H1 (cell line): Measurements from ENCODE around the gene LRRC25. TPM values are rescaled to one million over a fixed set of nuclear protein-coding genes. Genes with fewer than 3 reads are reported as not detected.

Experiments
- ASH2L ChIP-seq: fragments of 200-600, 300-600 bp; sonication (generic); IDR thresholded peaks from one replicate; pipeline ENCODE4 v1.7.1; 2017; ENCODE audit warnings: low read length
- CREB1 ChIP-seq: IDR thresholded peaks from 2 replicates; pipeline ENCODE4 v1.6.1; 2012; ENCODE audit warnings: inconsistent platforms
- CTCF ChIP-seq, 3 experiments: IDR thresholded peaks; 1 replicate in 2 of 3; 2 replicates in 1 of 3; pipeline versions ENCODE4 v1.5.1 to v1.6.1; 2011; ENCODE audit warnings: low read length in 3 of 3, mild to moderate bottlenecking in 3 of 3, inconsistent platforms in 2 of 3, low read depth in 1 of 3, moderate library complexity in 1 of 3; ENCODE audit not compliant: insufficient read depth in 1 of 3; ENCODE audit errors: control extremely low read depth in 1 of 3
- EP300 ChIP-seq, 2 experiments: IDR thresholded peaks; 1 replicate in 1 of 2; 2 replicates in 1 of 2; pipeline ENCODE4 v1.6.1; 2011 to 2012; ENCODE audit warnings: low read depth in 2 of 2, low read length in 2 of 2, mild to moderate bottlenecking in 2 of 2, borderline replicate concordance in 1 of 2, inconsistent platforms in 1 of 2, moderate library complexity in 1 of 2
- GABPA ChIP-seq: IDR thresholded peaks from 2 replicates; pipeline ENCODE4 v1.6.1; 2011; ENCODE audit warnings: mild to moderate bottlenecking, low read length, moderate library complexity, borderline replicate concordance; ENCODE audit not compliant: insufficient read depth
- KDM1A ChIP-seq: fragments of 200-600, 300-600 bp; sonication (generic); IDR thresholded peaks from 2 replicates; pipeline ENCODE4 v1.7.1; 2016; ENCODE audit warnings: mild to moderate bottlenecking, low read length, borderline replicate concordance
- NANOG ChIP-seq: IDR thresholded peaks from 2 replicates; pipeline ENCODE4 v1.6.1; 2011; ENCODE audit warnings: low read length, low read depth, mild to moderate bottlenecking, inconsistent platforms; ENCODE audit not compliant: insufficient read depth, poor library complexity, severe bottlenecking
- RBBP5 ChIP-seq: IDR thresholded peaks from 2 replicates; pipeline ENCODE4 v1.7.1; 2012; ENCODE audit warnings: low read depth, mild to moderate bottlenecking, inconsistent platforms, low read length, moderate library complexity, borderline replicate concordance
- SIN3A ChIP-seq, 2 experiments: IDR thresholded peaks in 1 of 2; conservative IDR thresholded peaks in 1 of 2; 2 replicates each; pipeline ENCODE4 v1.6.1; 2011 to 2012; ENCODE audit warnings: low read length in 2 of 2, improper control_type of control experiment in 1 of 2, low read depth in 1 of 2, mild to moderate bottlenecking in 1 of 2
- SIRT6 ChIP-seq: IDR thresholded peaks from one replicate; pipeline ENCODE4 v1.7.1; 2012; ENCODE audit warnings: low read length, inconsistent platforms
- TAF1 ChIP-seq: IDR thresholded peaks from 2 replicates; pipeline ENCODE4 v1.6.1; 2011; ENCODE audit warnings: mild to moderate bottlenecking, low read depth, low read length
- TBP ChIP-seq: IDR thresholded peaks from 2 replicates; pipeline ENCODE4 v1.6.1; 2011; ENCODE audit warnings: low read depth, low read length, improper control_type of control experiment
- TCF12 ChIP-seq: IDR thresholded peaks from 2 replicates; pipeline ENCODE4 v1.6.1; 2011; ENCODE audit warnings: low read depth, mild to moderate bottlenecking, low read length
- YY1 ChIP-seq: IDR thresholded peaks from 2 replicates; pipeline ENCODE4 v1.6.1; 2011; ENCODE audit warnings: low read depth, mild to moderate bottlenecking, low read length
- polyA plus RNA-seq, 7 experiments: library from polyadenylated mRNA; depleted of rRNA in 3 of 7; stranded (reverse) in 5 of 7; unstranded in 2 of 7; fragments of >200 nt in 5 of 7; fragments of 200-250 nt in 2 of 7; gene quantifications; 1 replicate in 5 of 7; 2 replicates in 1 of 7; 4 replicates in 1 of 7; pipeline versions ENCODE4 v1.2.1 to v1.2.3, GENCODE V29; 2011 to 2013; ENCODE audit warnings: missing spikeins in 2 of 7, mixed read lengths in 2 of 7
- total RNA-seq: library from RNA; stranded (reverse); fragmentation: NEBNext Ultra II Directional; extraction: Animal tissue kit (Norgen Biotek cat#: 25700); gene quantifications from 2 replicates; pipeline ENCODE4 v1.2.1, GENCODE V29; 2021
- TF ChIP-seq, protein P1 (sequence below): IDR thresholded peaks from 2 replicates; pipeline ENCODE4 v1.6.1; 2012; ENCODE audit warnings: inconsistent platforms

LRRC25 gene
- total and polyA plus RNA-seq, 2 of the 8 experiments (the other 6 are each of a cell fraction or from before 2014, with no cell fraction given), result 0.20 to 0.41 TPM

DNA sequence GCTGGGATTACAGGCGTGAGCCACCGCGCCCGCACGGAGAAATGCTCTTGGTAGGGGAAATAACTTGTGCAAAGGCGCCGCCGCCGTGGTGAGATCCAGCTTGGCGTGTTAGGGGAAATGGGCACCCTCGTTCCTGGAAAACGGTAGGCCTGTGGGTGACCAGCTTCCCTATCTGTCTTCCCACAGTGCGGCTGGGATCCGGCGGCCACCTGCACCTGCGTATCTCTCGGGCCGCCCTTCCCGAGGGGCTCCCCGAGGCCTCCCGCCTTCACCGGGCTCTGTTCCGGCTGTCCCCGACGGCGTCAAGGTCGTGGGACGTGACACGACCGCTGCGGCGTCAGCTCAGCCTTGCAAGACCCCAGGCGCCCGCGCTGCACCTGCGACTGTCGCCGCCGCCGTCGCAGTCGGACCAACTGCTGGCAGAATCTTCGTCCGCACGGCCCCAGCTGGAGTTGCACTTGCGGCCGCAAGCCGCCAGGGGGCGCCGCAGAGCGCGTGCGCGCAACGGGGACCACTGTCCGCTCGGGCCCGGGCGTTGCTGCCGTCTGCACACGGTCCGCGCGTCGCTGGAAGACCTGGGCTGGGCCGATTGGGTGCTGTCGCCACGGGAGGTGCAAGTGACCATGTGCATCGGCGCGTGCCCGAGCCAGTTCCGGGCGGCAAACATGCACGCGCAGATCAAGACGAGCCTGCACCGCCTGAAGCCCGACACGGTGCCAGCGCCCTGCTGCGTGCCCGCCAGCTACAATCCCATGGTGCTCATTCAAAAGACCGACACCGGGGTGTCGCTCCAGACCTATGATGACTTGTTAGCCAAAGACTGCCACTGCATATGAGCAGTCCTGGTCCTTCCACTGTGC lies 9.1 kb downstream of the LRRC25 start (continued):
- TF ChIP-seq YY1 (peak; percentile 56; the same call in 1 of the 2 replicates), RBBP5 (peak; percentile 79; the same call in 1 of the 2 replicates), SIN3A (conservative IDR thresholded peaks at IDR 0.05 in 1 of 2, IDR thresholded peaks at IDR 0.05 in 1 of 2; ENCODE audit: low read depth in 1 of 2, low read length in 2 of 2) (0 out of 4 replicates have a peak, but pooled peaks of 1 of the 2 experiments have one; percentile 56), KDM1A (peak; percentile 62; the same call in 1 of the 2 replicates), TBP (peak; percentile 22; the same call in 1 of the 2 replicates), NANOG (peak; percentile 25), TCF12 (peak; percentile 84; the same call in 1 of the 2 replicates), SIRT6 (no peak), CREB1 (peak; percentile 72), GABPA (peak; percentile 80; the same call in 1 of the 2 replicates), EP300 (IDR thresholded peaks at IDR 0.05; ENCODE audit: borderline replicate concordance in 1 of 2, low read depth in 2 of 2, low read length in 2 of 2) (no peak), TAF1 (no peak), ASH2L (peak; percentile 73), CTCF (IDR thresholded peaks at IDR 0.05; ENCODE audit: control extremely low read depth in 1 of 3, insufficient read depth in 1 of 3, low read depth in 1 of 3, low read length in 3 of 3) (peak; percentile 97 to 99 (median 98))
- TF ChIP-seq, protein P1, sequence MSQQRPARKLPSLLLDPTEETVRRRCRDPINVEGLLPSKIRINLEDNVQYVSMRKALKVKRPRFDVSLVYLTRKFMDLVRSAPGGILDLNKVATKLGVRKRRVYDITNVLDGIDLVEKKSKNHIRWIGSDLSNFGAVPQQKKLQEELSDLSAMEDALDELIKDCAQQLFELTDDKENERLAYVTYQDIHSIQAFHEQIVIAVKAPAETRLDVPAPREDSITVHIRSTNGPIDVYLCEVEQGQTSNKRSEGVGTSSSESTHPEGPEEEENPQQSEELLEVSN, result peak; percentile 88
